ENCODE data around the gene VILL.
"Not testable (repeated sequence)": the region's sequence is repeated elsewhere in the genome, so short reads cannot be mapped to it uniquely, and the experiment has no call there.

The VILL gene

GRCh38 chr3:37968813-37969595 lies 21.6 kb upstream of the VILL start:
- Histone ChIP-seq H3K4me3 (IDR thresholded peaks at IDR 0.05; ENCODE audit: insufficient read depth, low read depth, low read length) (no peak overlapping the region), H3K9ac (no peak overlapping the region), H3K4me1 (ENCODE audit: low read depth, poor library complexity, severe bottlenecking) (no peaks in the 10 kb centered on the region), H2AFZ (ENCODE audit: low read depth) (no peak overlapping the region), H4K20me1 (ENCODE audit: insufficient read depth) (no peaks in the 10 kb centered on the region), H3K27me3 (ENCODE audit: insufficient read depth, low read depth) (no peaks in the 10 kb centered on the region), H3K4me2 (no peak overlapping the region), H3K27ac (no peak overlapping the region), H3K36me3 (ENCODE audit: insufficient read depth) (no peaks in the 10 kb centered on the region), H3K79me2 (ENCODE audit: insufficient read depth, low read depth) (no peaks in the 10 kb centered on the region)
- TF ChIP-seq CTCF (conservative IDR thresholded peaks at IDR 0.05; ENCODE audit: low read depth, low read length) = no peak

DNA sequence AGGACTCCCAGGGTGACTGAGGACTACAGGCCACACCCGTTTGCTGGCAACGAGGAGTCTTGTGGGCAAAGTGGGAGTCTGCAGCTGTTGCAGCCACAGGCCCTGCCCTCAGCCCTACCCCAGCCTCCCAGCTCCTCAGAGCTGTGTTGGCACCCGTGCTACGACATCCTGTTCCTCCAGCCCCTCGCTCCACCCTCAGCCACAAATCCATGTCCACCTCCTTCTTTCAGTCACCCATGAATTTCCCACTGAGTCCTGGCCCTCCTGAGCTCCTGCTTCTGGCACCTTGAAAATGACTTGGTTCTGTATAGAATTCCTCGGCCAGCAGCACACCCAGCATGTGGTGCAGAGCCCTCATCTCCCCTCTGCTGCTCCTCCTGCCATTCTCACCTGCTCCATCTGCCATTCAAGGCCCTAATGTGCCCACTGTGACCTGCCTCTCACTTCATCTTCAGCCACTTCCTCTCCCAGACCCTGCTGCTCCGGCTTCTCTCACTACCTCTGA lies 20.9 kb upstream of the VILL start:
- no peaks in the 10 kb centered on the region for H3K27me3 ChIP-seq (ENCODE audit: insufficient read depth, low read depth)
- H3K4me3 ChIP-seq (IDR thresholded peaks at IDR 0.05; ENCODE audit: insufficient read depth, low read depth, low read length) = no peak overlapping the region
- no peak overlapping the region for H2AFZ ChIP-seq (ENCODE audit: low read depth)
- H3K27ac ChIP-seq = no peak overlapping the region
- H3K9ac ChIP-seq = no peak overlapping the region
- no peak overlapping the region for H3K4me2 ChIP-seq
- H3K36me3 ChIP-seq (ENCODE audit: insufficient read depth) = no peaks in the 10 kb centered on the region
- no peaks in the 10 kb centered on the region for H4K20me1 ChIP-seq (ENCODE audit: insufficient read depth)
- no peaks in the 10 kb centered on the region for H3K4me1 ChIP-seq (ENCODE audit: low read depth, poor library complexity, severe bottlenecking)
- H3K79me2 ChIP-seq (ENCODE audit: insufficient read depth, low read depth) = no peaks in the 10 kb centered on the region
- TF ChIP-seq CTCF (conservative IDR thresholded peaks at IDR 0.05; ENCODE audit: low read depth, low read length) = no peak

DNA sequence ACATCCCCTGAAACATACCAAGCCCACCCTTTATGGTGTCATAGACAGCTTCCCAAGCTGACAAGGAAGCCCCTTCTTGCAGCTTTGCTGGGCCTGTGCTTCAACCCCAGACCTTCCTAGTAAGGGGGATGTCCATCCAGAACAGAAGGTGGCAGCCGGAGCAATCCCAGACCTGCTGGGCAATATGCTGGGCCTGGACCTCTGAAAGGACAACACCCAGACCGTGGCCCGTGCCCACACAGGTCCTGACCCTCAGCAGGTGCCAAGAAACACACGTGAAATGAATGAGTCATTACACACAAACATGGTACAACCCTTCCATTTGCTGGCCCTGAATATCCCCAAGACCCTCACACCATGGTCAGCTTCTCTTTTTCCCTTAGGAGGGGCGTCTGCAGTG lies 19.8 kb upstream of the VILL start:
- Histone ChIP-seq H3K79me2 (ENCODE audit: insufficient read depth, low read depth) (no peaks in the 10 kb centered on the region), H4K20me1 (ENCODE audit: insufficient read depth) (no peaks in the 10 kb centered on the region), H3K4me2 (no peak overlapping the region), H3K27me3 (ENCODE audit: insufficient read depth, low read depth) (no peaks in the 10 kb centered on the region), H3K4me1 (ENCODE audit: low read depth, poor library complexity, severe bottlenecking) (no peaks in the 10 kb centered on the region), H3K36me3 (ENCODE audit: insufficient read depth) (no peaks in the 10 kb centered on the region), H3K9ac (no peak overlapping the region), H3K4me3 (IDR thresholded peaks at IDR 0.05; ENCODE audit: insufficient read depth, low read depth, low read length) (no peak overlapping the region), H3K27ac (no peak overlapping the region), H2AFZ (ENCODE audit: low read depth) (no peak overlapping the region)
- no peak for TF ChIP-seq CTCF (conservative IDR thresholded peaks at IDR 0.05; ENCODE audit: low read depth, low read length)

DNA sequence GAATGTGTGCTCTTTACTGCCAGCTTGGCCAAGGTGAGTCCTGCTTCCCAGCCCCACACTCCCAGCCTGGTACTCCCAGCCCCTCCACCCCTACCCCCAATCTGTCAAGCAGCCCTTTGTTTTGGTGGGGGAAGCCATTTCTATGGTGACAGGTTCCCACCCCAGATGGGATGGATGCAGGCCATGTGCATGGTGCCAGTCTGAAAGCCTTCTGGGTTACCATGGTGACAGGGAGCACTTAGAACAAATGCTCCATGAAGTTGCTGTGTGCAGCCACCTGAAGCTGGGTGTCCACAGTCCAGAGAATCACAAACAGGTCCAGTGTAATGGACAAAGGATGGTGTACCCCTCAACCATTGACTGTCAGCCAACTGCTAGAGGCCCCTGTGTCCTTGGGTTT lies 19.1 kb upstream of the VILL start:
- no peak for TF ChIP-seq CTCF (conservative IDR thresholded peaks at IDR 0.05; ENCODE audit: low read depth, low read length)
- Histone ChIP-seq H3K4me3 (IDR thresholded peaks at IDR 0.05; ENCODE audit: insufficient read depth, low read depth, low read length) (no peak overlapping the region), H3K36me3 (ENCODE audit: insufficient read depth) (no peaks in the 10 kb centered on the region), H3K9ac (no peak overlapping the region), H4K20me1 (ENCODE audit: insufficient read depth) (no peaks in the 10 kb centered on the region), H3K4me2 (no peak overlapping the region), H3K4me1 (ENCODE audit: low read depth, poor library complexity, severe bottlenecking) (no peaks in the 10 kb centered on the region), H3K27ac (no peak overlapping the region), H3K27me3 (ENCODE audit: insufficient read depth, low read depth) (no peaks in the 10 kb centered on the region), H3K79me2 (ENCODE audit: insufficient read depth, low read depth) (no peaks in the 10 kb centered on the region), H2AFZ (ENCODE audit: low read depth) (no peak overlapping the region)

DNA sequence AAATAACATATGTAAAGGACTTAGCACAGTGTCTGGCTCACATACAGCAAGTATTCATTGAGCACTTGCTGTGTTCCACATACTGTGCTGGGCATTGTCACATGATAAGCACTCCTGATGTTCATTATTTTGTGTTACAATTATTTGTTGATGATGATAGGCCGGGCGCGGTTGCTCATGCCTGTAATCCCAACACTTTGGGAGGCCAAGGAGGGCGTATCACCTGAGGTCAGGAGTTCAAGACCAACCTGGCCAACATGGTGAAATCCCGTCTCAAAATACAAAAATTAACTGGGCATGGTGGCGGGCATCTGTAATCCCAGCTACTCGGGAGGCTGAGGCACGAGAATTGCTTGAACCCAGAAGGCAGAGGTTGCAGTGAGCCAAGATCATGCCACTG lies 18.5 kb upstream of the VILL start:
- H3K4me2 ChIP-seq; H3K9ac ChIP-seq; H2AFZ ChIP-seq (ENCODE audit: low read depth); H3K4me3 ChIP-seq (IDR thresholded peaks at IDR 0.05; ENCODE audit: insufficient read depth, low read depth, low read length); H4K20me1 ChIP-seq (ENCODE audit: insufficient read depth); H3K36me3 ChIP-seq (ENCODE audit: insufficient read depth); H3K27me3 ChIP-seq (ENCODE audit: insufficient read depth, low read depth); H3K27ac ChIP-seq; H3K79me2 ChIP-seq (ENCODE audit: insufficient read depth, low read depth); H3K4me1 ChIP-seq (ENCODE audit: low read depth, poor library complexity, severe bottlenecking): not testable (repeated sequence)
